ENCODE measurements around the gene NARS2. TPM values are rescaled to one million over a fixed set of nuclear protein-coding genes. Genes with fewer than 3 reads are reported as not detected.
A peak's percentile ranks its signal among the peaks of the same experiment; 100 is the strongest.
"Not testable (repeated sequence)": the region's sequence is repeated elsewhere in the genome, so short reads cannot be mapped to it uniquely, and the experiment has no call there.

NARS2 gene
- total RNA-seq, 1 experiment from 2014 or later, result 46.7 TPM

- no TSS peak for BruUV-seq (replicated peaks)
- H3K4me1 ChIP-seq (ENCODE audit: insufficient read depth, low read length, poor library complexity, severe bottlenecking), result peaks cover 11% of the 10 kb centered on the region
- H3K36me3 ChIP-seq (ENCODE audit: insufficient read depth, low read length, poor library complexity, severe bottlenecking), result peaks cover 60% of the 10 kb centered on the region
- H3K27me3 ChIP-seq (replicated peaks; ENCODE audit: insufficient read depth, low read depth, low read length, poor library complexity), result no peaks in the 10 kb centered on the region
- H3K9me3 ChIP-seq (ENCODE audit: low read depth, low read length, poor library complexity, severe bottlenecking), result no peaks in the 10 kb centered on the region
- POLR2A ChIA-PET (ENCODE audit: low non-redundant PET), result no interaction called here
- DNase-seq (ENCODE audit: low spot score), result no peak
- H3K27ac ChIP-seq (ENCODE audit: low read depth, low read length, poor library complexity, severe bottlenecking), result no peak overlapping the region
- CTCF ChIA-PET, result no interaction called here
- no peak overlapping the region for H3K4me3 ChIP-seq (ENCODE audit: low read depth, low read length, poor library complexity, severe bottlenecking)
- intact Hi-C loops (cut with micrococcal nuclease; ENCODE audit: unreplicated experiment), result loop anchor here (10.0 kb wide), 2 partner anchors 432 to 562 kb away; partner anchors contain the start of gene ALG8
- no peak for TF ChIP-seq EZH2 (IDR thresholded peaks at IDR 0.05; ENCODE audit: borderline replicate concordance, low read depth, low read length, poor library complexity, severe bottlenecking)
Measured at GRCh38 chr11:78567209-78567608, 7.5 kb downstream of the NARS2 start.

- ChIA-PET POLR2A (ENCODE audit: low non-redundant PET) (no interaction called here), CTCF (interaction anchor here (0.6 to 2.5 kb wide), 11 partner anchors 9 to 570 kb away, joined by 3 to 37 read pairs (median 4); partner anchors contain the start of genes GAB2 and NARS2)
- no TSS peak for BruUV-seq (replicated peaks)
- Histone ChIP-seq H3K27ac (ENCODE audit: low read depth, low read length, poor library complexity, severe bottlenecking) (peak overlapping the region; percentile 40), H3K9me3 (ENCODE audit: low read depth, low read length, poor library complexity, severe bottlenecking) (no peaks in the 10 kb centered on the region), H3K4me3 (ENCODE audit: low read depth, low read length, poor library complexity, severe bottlenecking) (no peak overlapping the region), H3K4me1 (ENCODE audit: insufficient read depth, low read length, poor library complexity, severe bottlenecking) (peaks cover 28% of the 10 kb centered on the region), H3K36me3 (ENCODE audit: insufficient read depth, low read length, poor library complexity, severe bottlenecking) (peaks cover 47% of the 10 kb centered on the region), H3K27me3 (replicated peaks; ENCODE audit: insufficient read depth, low read depth, low read length, poor library complexity) (no peaks in the 10 kb centered on the region)
- TF ChIP-seq EZH2 (IDR thresholded peaks at IDR 0.05; ENCODE audit: borderline replicate concordance, low read depth, low read length, poor library complexity, severe bottlenecking) (no peak), CTCF (conservative IDR thresholded peaks at IDR 0.05; ENCODE audit: low read depth, low read length) (peak; percentile 87)
- intact Hi-C loops (cut with micrococcal nuclease; ENCODE audit: unreplicated experiment), result loop anchor here (1.0 to 10.0 kb wide), 4 partner anchors 147 to 560 kb away; partner anchors contain the start of genes ALG8 and GAB2
- DNase-seq (ENCODE audit: low spot score), result peak; percentile 86
Measured at GRCh38 chr11:78564490-78565467, 9.9 kb downstream of the NARS2 start.

GRCh38 chr11:78564037-78564436 is 10.6 kb downstream of the NARS2 start:
- POLR2A ChIA-PET (ENCODE audit: low non-redundant PET); BruUV-seq (replicated peaks): not testable (repeated sequence)

GRCh38 chr11:78563090-78563489 is 11.6 kb downstream of the NARS2 start:
- H3K36me3 ChIP-seq (ENCODE audit: insufficient read depth, low read length, poor library complexity, severe bottlenecking), result peaks cover 43% of the 10 kb centered on the region
- POLR2A ChIA-PET (ENCODE audit: low non-redundant PET); H3K4me3 ChIP-seq (ENCODE audit: low read depth, low read length, poor library complexity, severe bottlenecking); H3K9me3 ChIP-seq (ENCODE audit: low read depth, low read length, poor library complexity, severe bottlenecking); BruUV-seq (replicated peaks); DNase-seq (ENCODE audit: low spot score); H3K27ac ChIP-seq (ENCODE audit: low read depth, low read length, poor library complexity, severe bottlenecking); H3K27me3 ChIP-seq (replicated peaks; ENCODE audit: insufficient read depth, low read depth, low read length, poor library complexity): not testable (repeated sequence)
- peaks cover 28% of the 10 kb centered on the region for H3K4me1 ChIP-seq (ENCODE audit: insufficient read depth, low read length, poor library complexity, severe bottlenecking)
- CTCF ChIA-PET, result interaction anchor here (0.7 kb wide), 2 partner anchors 336 to 1359 kb away, joined by 4 read pairs; no protein-coding TSS in a partner anchor
- intact Hi-C loops (cut with micrococcal nuclease; ENCODE audit: unreplicated experiment), result loop anchor here (10.0 kb wide), 2 partner anchors 428 to 558 kb away; partner anchors contain the start of gene ALG8

More at GRCh38 chr11:78564037-78564436, 10.6 kb downstream of the NARS2 start:
- H3K4me1 ChIP-seq (ENCODE audit: insufficient read depth, low read length, poor library complexity, severe bottlenecking), result peaks cover 28% of the 10 kb centered on the region
- not testable (repeated sequence) for H3K4me3 ChIP-seq (ENCODE audit: low read depth, low read length, poor library complexity, severe bottlenecking); H3K27me3 ChIP-seq (replicated peaks; ENCODE audit: insufficient read depth, low read depth, low read length, poor library complexity); DNase-seq (ENCODE audit: low spot score); H3K27ac ChIP-seq (ENCODE audit: low read depth, low read length, poor library complexity, severe bottlenecking); H3K9me3 ChIP-seq (ENCODE audit: low read depth, low read length, poor library complexity, severe bottlenecking)
- intact Hi-C loops (cut with micrococcal nuclease; ENCODE audit: unreplicated experiment), result loop anchor here (1.0 to 10.0 kb wide), 4 partner anchors 147 to 559 kb away; partner anchors contain the start of genes ALG8 and GAB2
- CTCF ChIA-PET, result interaction anchor here (0.8 to 2.5 kb wide), 9 partner anchors 10 to 569 kb away, joined by 3 to 37 read pairs (median 5); partner anchors contain the start of genes GAB2 and NARS2
- peaks cover 45% of the 10 kb centered on the region for H3K36me3 ChIP-seq (ENCODE audit: insufficient read depth, low read length, poor library complexity, severe bottlenecking)
